ENCODE results near the gene NKTR.
A peak's percentile ranks its signal among the peaks of the same experiment; 100 is the strongest.

NKTR gene

GRCh38 chr3:42683875-42684598, 83.6 kb downstream of the NKTR start:
- peak; percentile 68 for DNase-seq

- no peak for DNase-seq
Measured at GRCh38 chr3:42684632-42685362, 84.3 kb downstream of the NKTR start.

GRCh38 chr3:42685363-42685881, 84.9 kb downstream of the NKTR start, which contains the start of gene KLHL40:
Gene KLHL40 (plus strand): TSS chr3:42685537. CDS start chr3:42685619, 82 bp downstream.
- DNase-seq: no peak

GRCh38 chr3:42685891-42686820, 85.7 kb downstream of the NKTR start:
- no peak for DNase-seq

GRCh38 chr3:42686832-42687650, 86.6 kb downstream of the NKTR start:
- DNase-seq: no peak

GRCh38 chr3:42688016-42688415, 87.5 kb downstream of the NKTR start:
- DNase-seq: no peak

GRCh38 chr3:42688487-42689420, 88.3 kb downstream of the NKTR start:
- DNase-seq: no peak

- DNase-seq: no peak
Measured at GRCh38 chr3:42689421-42690014, 89.0 kb downstream of the NKTR start.

GRCh38 chr3:42690191-42690590, 89.7 kb downstream of the NKTR start:
- no peak for DNase-seq

- DNase-seq: no peak
Measured at GRCh38 chr3:42690766-42691680, 90.5 kb downstream of the NKTR start.

GRCh38 chr3:42691816-42692666, 91.6 kb downstream of the NKTR start:
- no peak for DNase-seq

GRCh38 chr3:42692667-42693529, 92.4 kb downstream of the NKTR start:
- no peak for DNase-seq

GRCh38 chr3:42693530-42693930, 93.0 kb downstream of the NKTR start:
- no peak for DNase-seq

GRCh38 chr3:42694366-42694765, 93.9 kb downstream of the NKTR start:
- DNase-seq: no peak

GRCh38 chr3:42696356-42697288, 96.1 kb downstream of the NKTR start:
- DNase-seq: no peak
